NCI-H187 (cell line): ENCODE results near the gene CCNY.

Experiments used
- DNase-seq, 2 experiments: peaks; one replicate each; lab custom pipeline; 2025; lab: John Stamatoyannopoulos, UW

CCNY gene

GRCh38 chr10:35558276-35558675 is 222.0 kb downstream of the CCNY start:
- no peak for DNase-seq

- no peak for DNase-seq
Observed at GRCh38 chr10:35559416-35559815, 223.1 kb downstream of the CCNY start.

- DNase-seq = no peak
Observed at GRCh38 chr10:35561715-35562114, 225.4 kb downstream of the CCNY start.

- no peak for DNase-seq
Observed at GRCh38 chr10:35562427-35562826, 226.1 kb downstream of the CCNY start.

- peak in 1 of 2 experiments; percentile 2 for DNase-seq
Observed at GRCh38 chr10:35563261-35563891, 227.1 kb downstream of the CCNY start.

- DNase-seq = no peak
Observed at GRCh38 chr10:35564341-35564968, 228.1 kb downstream of the CCNY start.

- DNase-seq = no peak
Observed at GRCh38 chr10:35565602-35566081, 229.3 kb downstream of the CCNY start.

GRCh38 chr10:35567951-35568350 is 231.6 kb downstream of the CCNY start:
- DNase-seq = no peak

- no peak for DNase-seq
Observed at GRCh38 chr10:35568483-35569015, 232.2 kb downstream of the CCNY start.

GRCh38 chr10:35569111-35569707 is 232.9 kb downstream of the CCNY start:
- DNase-seq = no peak

GRCh38 chr10:35569836-35570235 is 233.5 kb downstream of the CCNY start:
- no peak for DNase-seq

GRCh38 chr10:35570397-35570796 is 234.1 kb downstream of the CCNY start:
- DNase-seq = no peak

GRCh38 chr10:35572583-35572982 is 236.3 kb downstream of the CCNY start:
- no peak for DNase-seq

- DNase-seq = no peak
Observed at GRCh38 chr10:35573796-35574195, 237.5 kb downstream of the CCNY start.

- DNase-seq = no peak
Observed at GRCh38 chr10:35574924-35575352, 238.6 kb downstream of the CCNY start.

GRCh38 chr10:35575640-35576039 is 239.3 kb downstream of the CCNY start:
- no peak for DNase-seq

- no peak for DNase-seq
Observed at GRCh38 chr10:35576730-35577129, 240.4 kb downstream of the CCNY start.

GRCh38 chr10:35577926-35578617 is 241.8 kb downstream of the CCNY start:
- DNase-seq = no peak

- DNase-seq = no peak
Observed at GRCh38 chr10:35578618-35578956, 242.3 kb downstream of the CCNY start.

GRCh38 chr10:35579116-35579515 is 242.8 kb downstream of the CCNY start:
- DNase-seq = peak in 1 of 2 experiments; percentile 7

GRCh38 chr10:35579726-35580422 is 243.6 kb downstream of the CCNY start:
- no peak for DNase-seq

GRCh38 chr10:35580423-35580770 is 244.1 kb downstream of the CCNY start:
- no peak for DNase-seq
